OCI-LY7 (cell line): ENCODE measurements around the gene CYP2C19. TPM values are rescaled to one million over a fixed set of nuclear protein-coding genes. Genes with fewer than 3 reads are reported as not detected.

Experiments used
- BruUV-seq: library from RNA; stranded (reverse); fragments of 400-500 nt; replicated peaks from 2 replicates; lab custom pipeline; 2021; lab: Mats Ljungman, UMichigan
- CTCF ChIA-PET: fragments of 300-600 bp; sonication (Branson Sonifier 250); formaldehyde crosslinking; loops from one replicate; lab custom pipeline; 2022; ENCODE audit warnings: antibody characterized with exemption; ENCODE audit not compliant: unreplicated experiment; lab: Charles Lee
- POLR2A ChIA-PET: fragments of 300-600 bp; sonication (Branson Sonifier 250); formaldehyde crosslinking; loops from one replicate; lab custom pipeline; 2022; ENCODE audit warnings: antibody characterized with exemption; lab: Charles Lee
- DNase-seq: peaks from one replicate; pipeline ENCODE4 v3.0.0-alpha.2; 2015; ENCODE audit warnings: low spot score
- H2AFZ ChIP-seq: fragments of 200-600 bp; sonication (generic), shearing (Covaris generic); 2 replicates; pipeline ENCODE4 v1.6.1; 2014; ENCODE audit warnings: mild to moderate bottlenecking, antibody characterized with exemption, low read length, moderate library complexity
- H3K27ac ChIP-seq: fragments of 200-600 bp; sonication (generic); 2 replicates; pipeline ENCODE4 v1.5.1; 2014; ENCODE audit warnings: mixed run types, low read depth, mild to moderate bottlenecking, moderate library complexity, low read length, inconsistent platforms; ENCODE audit not compliant: poor library complexity, severe bottlenecking
- H3K36me3 ChIP-seq: fragments of 200-600 bp; sonication (generic); 2 replicates; pipeline ENCODE4 v1.6.1; 2014; ENCODE audit warnings: mild to moderate bottlenecking, antibody characterized with exemption, low read length, moderate library complexity, mixed read lengths; ENCODE audit not compliant: insufficient read depth
- H3K4me1 ChIP-seq: fragments of 200-600 bp; sonication (generic); 2 replicates; pipeline ENCODE4 v1.5.1; 2014; ENCODE audit warnings: mild to moderate bottlenecking, low read length; ENCODE audit not compliant: insufficient read depth, poor library complexity, severe bottlenecking
- H3K4me2 ChIP-seq: fragments of 200-600 bp; sonication (generic); 2 replicates; pipeline ENCODE4 v1.6.1; 2014; ENCODE audit warnings: mild to moderate bottlenecking, low read length
- H3K4me3 ChIP-seq: fragments of 200-600 bp; sonication (generic); 2 replicates; pipeline ENCODE4 v1.5.1; 2014; ENCODE audit warnings: mild to moderate bottlenecking, low read depth, low read length; ENCODE audit not compliant: poor library complexity, severe bottlenecking
- H3K79me2 ChIP-seq: fragments of 200-600 bp; sonication (generic); 2 replicates; pipeline ENCODE4 v1.6.1; 2016; ENCODE audit warnings: low read depth, mild to moderate bottlenecking, low read length, moderate library complexity, mixed read lengths; ENCODE audit not compliant: insufficient read depth
- H3K9me2 ChIP-seq: fragments of 200-600 bp; sonication (generic); 2 replicates; pipeline ENCODE4 v1.6.1; 2016; ENCODE audit warnings: mild to moderate bottlenecking, low read length, mixed read lengths; ENCODE audit not compliant: insufficient read depth
- H3K9me3 ChIP-seq: fragments of 200-600 bp; sonication (generic); 2 replicates; pipeline ENCODE4 v1.6.1; 2014; ENCODE audit warnings: mild to moderate bottlenecking, mixed run types, low read length, mixed read lengths
- H4K20me1 ChIP-seq: fragments of 200-600 bp; sonication (generic); 2 replicates; pipeline ENCODE4 v1.6.1; 2014; ENCODE audit warnings: mild to moderate bottlenecking, antibody characterized with exemption, low read length, moderate library complexity, mixed read lengths; ENCODE audit not compliant: insufficient read depth
- CTCF ChIP-seq: fragments of 200-600 bp; sonication (generic); conservative IDR thresholded peaks from 2 replicates; pipeline ENCODE4 v1.5.1; 2014; ENCODE audit warnings: mild to moderate bottlenecking, antibody characterized with exemption, low read length, moderate library complexity, mixed read lengths
- EZH2phosphoT487 ChIP-seq: fragments of 200-600 bp; sonication (generic); IDR thresholded peaks from 2 replicates; pipeline ENCODE4 v1.6.1; 2018; ENCODE audit warnings: low read depth, borderline replicate concordance, mild to moderate bottlenecking, mixed run types, antibody characterized with exemption, low read length, moderate library complexity, mixed read lengths
- intact Hi-C: fragments of 100-400 bp; cut with micrococcal nuclease; formaldehyde crosslinking; loops from one replicate; pipeline ENCODE4 v1.10.0; 2022; ENCODE audit not compliant: unreplicated experiment
- total RNA-seq, 2 experiments: library from RNA; depleted of rRNA in 1 of 2; stranded (reverse); fragments of >200 nt in 1 of 2; shearing (Covaris generic) in 1 of 2; gene quantifications; 2 replicates each; pipeline ENCODE4 v1.2.3, GENCODE V29; 2014 to 2022

Gene CYP2C19
- total RNA-seq, 2 experiments from 2014 or later: not detected

- H3K4me1 ChIP-seq: no peaks in the 10 kb centered on the region
- BruUV-seq: no TSS peak
- TF ChIP-seq EZH2phosphoT487: no peak
- TF ChIP-seq CTCF: no peak
- no peak overlapping the region for H3K4me2 ChIP-seq
- no peaks in the 10 kb centered on the region for H3K36me3 ChIP-seq
- no peak overlapping the region for H3K4me3 ChIP-seq
- POLR2A ChIA-PET: no interaction called here
- DNase-seq: no peak
- H3K27ac ChIP-seq: no peak overlapping the region
- no peaks in the 10 kb centered on the region for H3K79me2 ChIP-seq
- intact Hi-C loops: no loop called here
- no peak overlapping the region for H2AFZ ChIP-seq
- CTCF ChIA-PET: no interaction called here
- no peaks in the 10 kb centered on the region for H3K9me2 ChIP-seq
- no peaks in the 10 kb centered on the region for H3K9me3 ChIP-seq
- no peaks in the 10 kb centered on the region for H4K20me1 ChIP-seq
Observed at GRCh38 chr10:94738588-94738987, 23.9 kb upstream of the CYP2C19 start.

- H3K4me1 ChIP-seq: no peaks in the 10 kb centered on the region
- no peaks in the 10 kb centered on the region for H3K9me2 ChIP-seq
- no peak overlapping the region for H3K27ac ChIP-seq
- ChIA-PET POLR2A (no interaction called here), CTCF (no interaction called here)
- no peaks in the 10 kb centered on the region for H3K9me3 ChIP-seq
- H3K79me2 ChIP-seq: no peaks in the 10 kb centered on the region
- H3K36me3 ChIP-seq: no peaks in the 10 kb centered on the region
- no peak for TF ChIP-seq CTCF
- no peak for TF ChIP-seq EZH2phosphoT487
- H4K20me1 ChIP-seq: no peaks in the 10 kb centered on the region
- no peak overlapping the region for H2AFZ ChIP-seq
- no peak overlapping the region for H3K4me3 ChIP-seq
- H3K4me2 ChIP-seq: no peak overlapping the region
- intact Hi-C loops: no loop called here
- no peak for DNase-seq
- no TSS peak for BruUV-seq
Observed at GRCh38 chr10:94747137-94747536, 15.3 kb upstream of the CYP2C19 start.

GRCh38 chr10:94747838-94748237 lies 14.6 kb upstream of the CYP2C19 start:
- Histone ChIP-seq H3K9me2 (no peaks in the 10 kb centered on the region), H3K79me2 (no peaks in the 10 kb centered on the region), H3K4me1 (no peaks in the 10 kb centered on the region), H2AFZ (no peak overlapping the region), H3K9me3 (no peaks in the 10 kb centered on the region), H4K20me1 (no peaks in the 10 kb centered on the region), H3K4me2 (no peak overlapping the region), H3K27ac (no peak overlapping the region), H3K36me3 (no peaks in the 10 kb centered on the region), H3K4me3 (no peak overlapping the region)
- ChIA-PET CTCF (no interaction called here), POLR2A (interaction anchor here (0.5 kb wide), 1 partner anchor 192 kb away, joined by 3 read pairs; no protein-coding TSS in a partner anchor)
- intact Hi-C loops: no loop called here
- no peak for TF ChIP-seq CTCF
- no peak for TF ChIP-seq EZH2phosphoT487
- DNase-seq: no peak
- no TSS peak for BruUV-seq
